ENCODE measurements around the gene CCL1. TPM values are rescaled to one million over a fixed set of nuclear protein-coding genes. Genes with fewer than 3 reads are reported as not detected.

The CCL1 gene
- total and polyA plus RNA-seq, 9 of the 15 experiments (the other 6 are each of a cell fraction or from before 2014, with no cell fraction given): 0.45 TPM; not detected in 8

DNA sequence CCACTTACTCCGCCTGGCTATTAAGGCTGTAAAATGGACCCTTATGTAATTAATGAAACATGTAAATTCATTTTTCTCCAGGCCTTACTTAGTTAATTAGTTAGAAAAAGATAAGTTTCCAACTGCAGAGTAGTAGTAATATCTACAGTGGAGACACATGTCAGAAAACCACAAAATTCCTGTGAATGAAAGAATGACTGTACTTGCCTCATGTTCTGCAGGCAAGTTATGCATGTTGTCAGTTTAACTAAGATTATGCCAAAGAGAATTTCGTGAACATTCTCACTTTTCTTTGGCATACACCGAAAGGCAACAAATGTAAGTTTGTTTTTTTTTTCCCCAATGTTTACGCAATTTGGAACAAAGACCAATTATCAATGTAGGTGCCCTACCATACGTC is 16.8 kb upstream of the CCL1 start (continued):
- TF ChIP-seq, protein P1, sequence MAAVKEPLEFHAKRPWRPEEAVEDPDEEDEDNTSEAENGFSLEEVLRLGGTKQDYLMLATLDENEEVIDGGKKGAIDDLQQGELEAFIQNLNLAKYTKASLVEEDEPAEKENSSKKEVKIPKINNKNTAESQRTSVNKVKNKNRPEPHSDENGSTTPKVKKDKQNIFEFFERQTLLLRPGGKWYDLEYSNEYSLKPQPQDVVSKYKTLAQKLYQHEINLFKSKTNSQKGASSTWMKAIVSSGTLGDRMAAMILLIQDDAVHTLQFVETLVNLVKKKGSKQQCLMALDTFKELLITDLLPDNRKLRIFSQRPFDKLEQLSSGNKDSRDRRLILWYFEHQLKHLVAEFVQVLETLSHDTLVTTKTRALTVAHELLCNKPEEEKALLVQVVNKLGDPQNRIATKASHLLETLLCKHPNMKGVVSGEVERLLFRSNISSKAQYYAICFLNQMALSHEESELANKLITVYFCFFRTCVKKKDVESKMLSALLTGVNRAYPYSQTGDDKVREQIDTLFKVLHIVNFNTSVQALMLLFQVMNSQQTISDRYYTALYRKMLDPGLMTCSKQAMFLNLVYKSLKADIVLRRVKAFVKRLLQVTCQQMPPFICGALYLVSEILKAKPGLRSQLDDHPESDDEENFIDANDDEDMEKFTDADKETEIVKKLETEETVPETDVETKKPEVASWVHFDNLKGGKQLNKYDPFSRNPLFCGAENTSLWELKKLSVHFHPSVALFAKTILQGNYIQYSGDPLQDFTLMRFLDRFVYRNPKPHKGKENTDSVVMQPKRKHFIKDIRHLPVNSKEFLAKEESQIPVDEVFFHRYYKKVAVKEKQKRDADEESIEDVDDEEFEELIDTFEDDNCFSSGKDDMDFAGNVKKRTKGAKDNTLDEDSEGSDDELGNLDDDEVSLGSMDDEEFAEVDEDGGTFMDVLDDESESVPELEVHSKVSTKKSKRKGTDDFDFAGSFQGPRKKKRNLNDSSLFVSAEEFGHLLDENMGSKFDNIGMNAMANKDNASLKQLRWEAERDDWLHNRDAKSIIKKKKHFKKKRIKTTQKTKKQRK (IDR thresholded peaks at IDR 0.05; ENCODE audit: borderline replicate concordance, low read depth, low read length): no peak
- TF ChIP-seq, protein P2, sequence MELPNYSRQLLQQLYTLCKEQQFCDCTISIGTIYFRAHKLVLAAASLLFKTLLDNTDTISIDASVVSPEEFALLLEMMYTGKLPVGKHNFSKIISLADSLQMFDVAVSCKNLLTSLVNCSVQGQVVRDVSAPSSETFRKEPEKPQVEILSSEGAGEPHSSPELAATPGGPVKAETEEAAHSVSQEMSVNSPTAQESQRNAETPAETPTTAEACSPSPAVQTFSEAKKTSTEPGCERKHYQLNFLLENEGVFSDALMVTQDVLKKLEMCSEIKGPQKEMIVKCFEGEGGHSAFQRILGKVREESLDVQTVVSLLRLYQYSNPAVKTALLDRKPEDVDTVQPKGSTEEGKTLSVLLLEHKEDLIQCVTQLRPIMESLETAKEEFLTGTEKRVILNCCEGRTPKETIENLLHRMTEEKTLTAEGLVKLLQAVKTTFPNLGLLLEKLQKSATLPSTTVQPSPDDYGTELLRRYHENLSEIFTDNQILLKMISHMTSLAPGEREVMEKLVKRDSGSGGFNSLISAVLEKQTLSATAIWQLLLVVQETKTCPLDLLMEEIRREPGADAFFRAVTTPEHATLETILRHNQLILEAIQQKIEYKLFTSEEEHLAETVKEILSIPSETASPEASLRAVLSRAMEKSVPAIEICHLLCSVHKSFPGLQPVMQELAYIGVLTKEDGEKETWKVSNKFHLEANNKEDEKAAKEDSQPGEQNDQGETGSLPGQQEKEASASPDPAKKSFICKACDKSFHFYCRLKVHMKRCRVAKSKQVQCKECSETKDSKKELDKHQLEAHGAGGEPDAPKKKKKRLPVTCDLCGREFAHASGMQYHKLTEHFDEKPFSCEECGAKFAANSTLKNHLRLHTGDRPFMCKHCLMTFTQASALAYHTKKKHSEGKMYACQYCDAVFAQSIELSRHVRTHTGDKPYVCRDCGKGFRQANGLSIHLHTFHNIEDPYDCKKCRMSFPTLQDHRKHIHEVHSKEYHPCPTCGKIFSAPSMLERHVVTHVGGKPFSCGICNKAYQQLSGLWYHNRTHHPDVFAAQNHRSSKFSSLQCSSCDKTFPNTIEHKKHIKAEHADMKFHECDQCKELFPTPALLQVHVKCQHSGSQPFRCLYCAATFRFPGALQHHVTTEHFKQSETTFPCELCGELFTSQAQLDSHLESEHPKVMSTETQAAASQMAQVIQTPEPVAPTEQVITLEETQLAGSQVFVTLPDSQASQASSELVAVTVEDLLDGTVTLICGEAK (IDR thresholded peaks at IDR 0.05): no peak
- TF ChIP-seq, protein P2 (CRISPR knock-in tag; IDR thresholded peaks at IDR 0.05): no peak
- TF ChIP-seq L3MBTL2 (IDR thresholded peaks at IDR 0.05): no peak
- no peak for TF ChIP-seq ZNF165 (CRISPR knock-in tag; IDR thresholded peaks at IDR 0.05; ENCODE audit: borderline replicate concordance)
- TF ChIP-seq ZNF444 (CRISPR knock-in tag; IDR thresholded peaks at IDR 0.05): no peak
- no peak for TF ChIP-seq FUS (optimal IDR thresholded peaks at IDR 0.05; ENCODE audit: low read depth, low read length)
- TF ChIP-seq MCM3 (IDR thresholded peaks at IDR 0.05): no peak

All from K562 (cell line).